NT2/D1 (cell line): ENCODE measurements around the gene MLXIP.

Source experiments
- YY1 ChIP-seq: IDR thresholded peaks from 2 replicates; pipeline ENCODE4 v1.6.1; 2011; ENCODE audit not compliant: insufficient read length, insufficient read depth
- ZNF274 ChIP-seq: IDR thresholded peaks from 2 replicates; pipeline ENCODE4 v1.6.1; 2011; ENCODE audit warnings: mild to moderate bottlenecking, low read depth, low read length

DNA sequence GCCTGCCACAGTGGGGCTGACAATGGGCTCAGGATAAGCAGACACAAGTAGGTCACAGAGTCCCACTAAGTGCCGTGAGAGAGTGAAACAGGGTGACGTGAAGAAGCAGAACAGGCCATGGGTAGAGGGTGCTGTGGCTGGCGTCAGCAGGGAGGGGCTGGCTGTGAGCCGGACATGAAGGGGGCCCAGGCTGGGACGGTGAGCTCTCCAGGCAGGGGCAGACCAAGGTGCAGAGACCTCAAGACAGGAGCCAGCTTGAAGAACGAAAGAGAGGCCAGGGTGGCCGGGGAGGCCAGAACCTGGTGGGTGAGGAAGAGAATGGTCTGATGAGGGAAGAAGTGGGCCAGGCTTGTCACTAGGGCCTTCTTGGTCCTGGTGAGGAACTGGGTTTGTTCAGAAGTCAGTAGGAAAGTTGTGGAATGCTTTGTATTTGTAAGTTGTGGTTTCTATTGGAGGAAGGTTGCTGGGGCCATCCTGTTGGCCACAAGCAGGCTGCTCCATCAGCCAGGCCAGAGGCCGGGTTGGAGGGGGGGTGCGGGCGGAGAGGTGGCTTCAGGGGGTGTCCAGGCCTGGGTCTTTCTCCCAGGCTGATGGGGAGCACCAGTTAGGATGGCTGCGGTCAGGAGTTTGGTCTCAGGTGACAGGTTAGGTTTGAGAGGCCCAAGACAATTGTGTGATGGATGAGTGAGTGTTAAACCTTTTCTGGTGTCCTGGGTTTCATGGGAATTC is 21.4 kb upstream of the MLXIP start:
- no peak for TF ChIP-seq ZNF274
- TF ChIP-seq YY1, result no peak
